ENCODE measurements around the gene PEAK1. TPM values are rescaled to one million over a fixed set of nuclear protein-coding genes. Genes with fewer than 3 reads are reported as not detected.

The PEAK1 gene
- total RNA-seq, 1 experiment from 2014 or later: 36.7 TPM

DNA sequence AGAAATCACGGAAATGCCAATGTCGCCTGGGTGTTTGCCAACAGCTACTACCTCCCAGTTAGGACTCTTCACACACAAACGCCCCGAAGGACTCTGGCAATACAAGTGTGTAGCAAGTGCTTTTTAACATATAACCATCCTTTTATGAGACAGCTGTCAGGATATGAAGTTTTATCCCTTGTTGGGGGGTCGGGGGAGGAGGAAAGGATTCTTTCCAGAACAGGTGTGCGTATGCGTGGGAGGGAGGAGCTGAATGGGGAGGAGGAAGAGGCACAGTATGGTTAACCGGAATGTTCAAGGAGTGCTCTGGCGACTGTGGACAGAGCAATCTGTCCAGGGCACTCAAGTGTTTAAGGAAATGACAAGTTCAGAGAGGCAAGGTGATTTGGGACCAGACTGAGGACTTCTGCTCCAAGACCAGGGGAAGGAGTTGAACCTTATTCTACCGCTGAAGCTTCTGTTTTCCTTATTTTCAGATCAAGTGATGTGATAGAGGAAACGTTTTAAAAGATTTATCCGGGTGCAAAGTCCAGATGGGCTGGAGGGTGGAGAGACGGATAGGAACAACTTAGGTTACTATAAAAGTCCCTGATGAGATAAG lies 350.3 kb downstream of the PEAK1 start:
- intact Hi-C loops (cut with micrococcal nuclease; ENCODE audit: unreplicated experiment): no loop called here

GRCh38 chr15:77068633-77069032 lies 351.3 kb downstream of the PEAK1 start:
- no peaks in the 10 kb centered on the region for H3K36me3 ChIP-seq (ENCODE audit: insufficient read depth, low read length, poor library complexity, severe bottlenecking)
- H3K4me3 ChIP-seq (ENCODE audit: low read depth, low read length, poor library complexity, severe bottlenecking): no peak overlapping the region
- H3K9me3 ChIP-seq (ENCODE audit: low read depth, low read length, poor library complexity, severe bottlenecking): no peaks in the 10 kb centered on the region
- H3K27ac ChIP-seq (ENCODE audit: low read depth, low read length, poor library complexity, severe bottlenecking): no peak overlapping the region
- TF ChIP-seq CTCF (conservative IDR thresholded peaks at IDR 0.05; ENCODE audit: low read depth, low read length) (no peak), EZH2 (IDR thresholded peaks at IDR 0.05; ENCODE audit: borderline replicate concordance, low read depth, low read length, poor library complexity, severe bottlenecking) (no peak)
- intact Hi-C loops (cut with micrococcal nuclease; ENCODE audit: unreplicated experiment): no loop called here
- H3K4me1 ChIP-seq (ENCODE audit: insufficient read depth, low read length, poor library complexity, severe bottlenecking): peaks cover 28% of the 10 kb centered on the region
- DNase-seq (ENCODE audit: low spot score): no peak
- CTCF ChIA-PET: no interaction called here
- no TSS peak for BruUV-seq (replicated peaks)
- POLR2A ChIA-PET (ENCODE audit: low non-redundant PET): no interaction called here
- no peaks in the 10 kb centered on the region for H3K27me3 ChIP-seq (replicated peaks; ENCODE audit: insufficient read depth, low read depth, low read length, poor library complexity)

More for the DNA sequence above, 350.3 kb downstream of the PEAK1 start:
- DNase-seq (ENCODE audit: low spot score): peak; percentile 26
- ChIA-PET CTCF (no interaction called here), POLR2A (ENCODE audit: low non-redundant PET) (no interaction called here)
- Histone ChIP-seq H3K9me3 (ENCODE audit: low read depth, low read length, poor library complexity, severe bottlenecking) (no peaks in the 10 kb centered on the region), H3K36me3 (ENCODE audit: insufficient read depth, low read length, poor library complexity, severe bottlenecking) (no peaks in the 10 kb centered on the region), H3K27me3 (replicated peaks; ENCODE audit: insufficient read depth, low read depth, low read length, poor library complexity) (no peaks in the 10 kb centered on the region), H3K27ac (ENCODE audit: low read depth, low read length, poor library complexity, severe bottlenecking) (peak overlapping the region; percentile 91), H3K4me1 (ENCODE audit: insufficient read depth, low read length, poor library complexity, severe bottlenecking) (peaks cover 24% of the 10 kb centered on the region), H3K4me3 (ENCODE audit: low read depth, low read length, poor library complexity, severe bottlenecking) (peak overlapping the region; percentile 88)
- TF ChIP-seq EZH2 (IDR thresholded peaks at IDR 0.05; ENCODE audit: borderline replicate concordance, low read depth, low read length, poor library complexity, severe bottlenecking): no peak
- no peak for TF ChIP-seq CTCF (conservative IDR thresholded peaks at IDR 0.05; ENCODE audit: low read depth, low read length)
- TSS peak; percentile 37 for BruUV-seq (replicated peaks)

GRCh38 chr15:77067691-77068367 lies 352.1 kb downstream of the PEAK1 start:
- CTCF ChIA-PET: no interaction called here
- TF ChIP-seq EZH2 (IDR thresholded peaks at IDR 0.05; ENCODE audit: borderline replicate concordance, low read depth, low read length, poor library complexity, severe bottlenecking): no peak
- no peak for TF ChIP-seq CTCF (conservative IDR thresholded peaks at IDR 0.05; ENCODE audit: low read depth, low read length)
- Histone ChIP-seq H3K27ac (ENCODE audit: low read depth, low read length, poor library complexity, severe bottlenecking) (no peak overlapping the region), H3K27me3 (replicated peaks; ENCODE audit: insufficient read depth, low read depth, low read length, poor library complexity) (no peaks in the 10 kb centered on the region), H3K36me3 (ENCODE audit: insufficient read depth, low read length, poor library complexity, severe bottlenecking) (no peaks in the 10 kb centered on the region), H3K9me3 (ENCODE audit: low read depth, low read length, poor library complexity, severe bottlenecking) (no peaks in the 10 kb centered on the region), H3K4me1 (ENCODE audit: insufficient read depth, low read length, poor library complexity, severe bottlenecking) (peaks cover 28% of the 10 kb centered on the region), H3K4me3 (ENCODE audit: low read depth, low read length, poor library complexity, severe bottlenecking) (no peak overlapping the region)
- no peak for DNase-seq (ENCODE audit: low spot score)
- BruUV-seq (replicated peaks): no TSS peak
- intact Hi-C loops (cut with micrococcal nuclease; ENCODE audit: unreplicated experiment): no loop called here
- POLR2A ChIA-PET (ENCODE audit: low non-redundant PET): no interaction called here
